ENCODE measurements around the gene TMPRSS3.

GRCh38 chr21:42376338-42376982 lies 19.4 kb downstream of the TMPRSS3 start:
- TF ChIP-seq TEAD4 (IDR thresholded peaks at IDR 0.05) (no peak), ZBTB7A (IDR thresholded peaks at IDR 0.05; ENCODE audit: low read depth) (no peak), RAD21 (IDR thresholded peaks at IDR 0.05; ENCODE audit: low read depth) (no peak), EP300 (IDR thresholded peaks at IDR 0.05; ENCODE audit: borderline replicate concordance) (no peak)

All from Ishikawa (cell line).